MCF 10A (cell line): ENCODE data around the gene GAS6. TPM values are rescaled to one million over a fixed set of nuclear protein-coding genes. Genes with fewer than 3 reads are reported as not detected.

Experiments
- BruUV-seq: library from RNA; stranded (reverse); fragments of 400-500 nt; replicated peaks from 2 replicates; lab custom pipeline; 2021; lab: Mats Ljungman, UMichigan
- CTCF ChIA-PET: fragments of 300-600 bp; sonication (Branson Sonifier 250); formaldehyde crosslinking; extraction: SDS; loops from one replicate; lab custom pipeline; 2021; ENCODE audit warnings: antibody characterized with exemption, inconsistent platforms; lab: Yijun Ruan, JAX
- POLR2A ChIA-PET: fragments of 300-600, 350-650 bp; sonication (Branson Sonifier 250); formaldehyde crosslinking; extraction: SDS; loops from one replicate; lab custom pipeline; 2020; ENCODE audit warnings: antibody characterized with exemption, inconsistent platforms; lab: Yijun Ruan, JAX
- DNase-seq: peaks from one replicate; pipeline ENCODE4 v3.0.0-alpha.2; 2018; ENCODE audit not compliant: unreplicated experiment
- H3K27ac Mint-ChIP-seq: one replicate; pipeline ENCODE4 v1.8.0; 2022; ENCODE audit warnings: mild to moderate bottlenecking, low read depth, mixed read lengths; ENCODE audit not compliant: unreplicated experiment
- H3K27me3 Mint-ChIP-seq: one replicate; pipeline ENCODE4 v1.8.0; 2022; ENCODE audit warnings: mixed read lengths; ENCODE audit not compliant: insufficient read depth, unreplicated experiment
- H3K36me3 Mint-ChIP-seq: one replicate; pipeline ENCODE4 v1.8.0; 2022; ENCODE audit warnings: mild to moderate bottlenecking, moderate library complexity, mixed read lengths; ENCODE audit not compliant: insufficient read depth, unreplicated experiment
- H3K4me1 Mint-ChIP-seq: one replicate; pipeline ENCODE4 v1.8.0; 2022; ENCODE audit warnings: mixed read lengths; ENCODE audit not compliant: insufficient read depth, unreplicated experiment
- H3K4me3 Mint-ChIP-seq: one replicate; pipeline ENCODE4 v1.8.0; 2022; ENCODE audit warnings: mild to moderate bottlenecking, moderate library complexity, mixed read lengths; ENCODE audit not compliant: unreplicated experiment
- H3K9me3 Mint-ChIP-seq: one replicate; pipeline ENCODE4 v1.8.0; 2022; ENCODE audit warnings: mixed read lengths; ENCODE audit not compliant: unreplicated experiment
- intact Hi-C: fragments of 100-400 bp; cut with micrococcal nuclease; formaldehyde crosslinking; loops from 2 replicates; pipeline ENCODE4 v1.14.1; 2022
- total RNA-seq: library from RNA; stranded (reverse); gene quantifications from 2 replicates; pipeline ENCODE4 v1.2.3, GENCODE V29; 2022
- TF ChIP-seq, protein P1 (sequence below): fragments of 200-600 bp; IDR thresholded peaks from one replicate; pipeline ENCODE4 v1.8.0; 2022; ENCODE audit warnings: antibody characterized with exemption, mild to moderate bottlenecking; ENCODE audit not compliant: unreplicated experiment

GAS6 gene
- total RNA-seq, 1 experiment from 2014 or later, result 92.3 TPM

- peaks cover 5% of the 10 kb centered on the region for H3K4me1 Mint-ChIP-seq
- no peak for DNase-seq
- H3K27ac Mint-ChIP-seq, result no peak overlapping the region
- intact Hi-C loops, result no loop called here
- no peaks in the 10 kb centered on the region for H3K36me3 Mint-ChIP-seq
- no peaks in the 10 kb centered on the region for H3K27me3 Mint-ChIP-seq
- ChIA-PET POLR2A (interaction anchor here (0.6 kb wide), 1 partner anchor 13 kb away, joined by 3 read pairs; no protein-coding TSS in a partner anchor), CTCF (no interaction called here)
- TF ChIP-seq, protein P1, sequence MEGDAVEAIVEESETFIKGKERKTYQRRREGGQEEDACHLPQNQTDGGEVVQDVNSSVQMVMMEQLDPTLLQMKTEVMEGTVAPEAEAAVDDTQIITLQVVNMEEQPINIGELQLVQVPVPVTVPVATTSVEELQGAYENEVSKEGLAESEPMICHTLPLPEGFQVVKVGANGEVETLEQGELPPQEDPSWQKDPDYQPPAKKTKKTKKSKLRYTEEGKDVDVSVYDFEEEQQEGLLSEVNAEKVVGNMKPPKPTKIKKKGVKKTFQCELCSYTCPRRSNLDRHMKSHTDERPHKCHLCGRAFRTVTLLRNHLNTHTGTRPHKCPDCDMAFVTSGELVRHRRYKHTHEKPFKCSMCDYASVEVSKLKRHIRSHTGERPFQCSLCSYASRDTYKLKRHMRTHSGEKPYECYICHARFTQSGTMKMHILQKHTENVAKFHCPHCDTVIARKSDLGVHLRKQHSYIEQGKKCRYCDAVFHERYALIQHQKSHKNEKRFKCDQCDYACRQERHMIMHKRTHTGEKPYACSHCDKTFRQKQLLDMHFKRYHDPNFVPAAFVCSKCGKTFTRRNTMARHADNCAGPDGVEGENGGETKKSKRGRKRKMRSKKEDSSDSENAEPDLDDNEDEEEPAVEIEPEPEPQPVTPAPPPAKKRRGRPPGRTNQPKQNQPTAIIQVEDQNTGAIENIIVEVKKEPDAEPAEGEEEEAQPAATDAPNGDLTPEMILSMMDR, result no peak
- BruUV-seq, result no TSS peak
- no peak overlapping the region for H3K4me3 Mint-ChIP-seq
- H3K9me3 Mint-ChIP-seq, result no peaks in the 10 kb centered on the region
These were observed 20.9 kb upstream of the GAS6 start for GRCh38 chr13:113884821-113885220.

GRCh38 chr13:113883921-113884804, 20.3 kb upstream of the GAS6 start:
- no TSS peak for BruUV-seq
- ChIA-PET CTCF (no interaction called here), POLR2A (no interaction called here)
- no peak overlapping the region for H3K27ac Mint-ChIP-seq
- DNase-seq, result no peak
- intact Hi-C loops, result no loop called here
- H3K27me3 Mint-ChIP-seq, result no peaks in the 10 kb centered on the region
- H3K9me3 Mint-ChIP-seq, result no peaks in the 10 kb centered on the region
- no peaks in the 10 kb centered on the region for H3K36me3 Mint-ChIP-seq
- no peaks in the 10 kb centered on the region for H3K4me1 Mint-ChIP-seq
- no peak overlapping the region for H3K4me3 Mint-ChIP-seq
- TF ChIP-seq, protein P1, result no peak

- no peak for DNase-seq
- no peaks in the 10 kb centered on the region for H3K27me3 Mint-ChIP-seq
- H3K4me3 Mint-ChIP-seq, result no peak overlapping the region
- TF ChIP-seq, protein P1, result no peak
- no peak overlapping the region for H3K27ac Mint-ChIP-seq
- no TSS peak for BruUV-seq
- H3K36me3 Mint-ChIP-seq, result no peaks in the 10 kb centered on the region
- CTCF ChIA-PET, result no interaction called here
- POLR2A ChIA-PET, result no interaction called here
- no peaks in the 10 kb centered on the region for H3K4me1 Mint-ChIP-seq
- no peaks in the 10 kb centered on the region for H3K9me3 Mint-ChIP-seq
- intact Hi-C loops, result no loop called here
These were observed 19.5 kb upstream of the GAS6 start for GRCh38 chr13:113883314-113883811.

GRCh38 chr13:113882716-113883115, 18.8 kb upstream of the GAS6 start:
- no peaks in the 10 kb centered on the region for H3K27me3 Mint-ChIP-seq
- H3K4me3 Mint-ChIP-seq, result no peak overlapping the region
- ChIA-PET POLR2A (no interaction called here), CTCF (no interaction called here)
- no peak for DNase-seq
- no TSS peak for BruUV-seq
- intact Hi-C loops, result no loop called here
- H3K36me3 Mint-ChIP-seq, result no peaks in the 10 kb centered on the region
- no peaks in the 10 kb centered on the region for H3K9me3 Mint-ChIP-seq
- no peaks in the 10 kb centered on the region for H3K4me1 Mint-ChIP-seq
- TF ChIP-seq, protein P1, result no peak
- no peak overlapping the region for H3K27ac Mint-ChIP-seq
